IPS-11a (cell line): ENCODE data around the gene LIMK2.

Experiments
- H3K4me3 ChIP-seq: one replicate; pipeline ENCODE4 v1.5.1; 2013; ENCODE audit warnings: low read depth, low read length, control low read depth

The LIMK2 gene

GRCh38 chr22:31327806-31328543, 115.9 kb downstream of the LIMK2 start:
- no peak overlapping the region for H3K4me3 ChIP-seq

- H3K4me3 ChIP-seq = no peak overlapping the region
Observed at GRCh38 chr22:31328544-31328960, 116.5 kb downstream of the LIMK2 start.

- H3K4me3 ChIP-seq = no peak overlapping the region
Observed at GRCh38 chr22:31329029-31329428, 116.9 kb downstream of the LIMK2 start.
